GM12892 (cell line): ENCODE data around the gene CCDC102A.

ENCODE experiments used
- POLR2A ChIP-seq: IDR thresholded peaks from 2 replicates; pipeline ENCODE4 v1.6.1; 2011; ENCODE audit warnings: low read depth, low read length, control low read depth
- POLR2AphosphoS5 ChIP-seq: IDR thresholded peaks from 2 replicates; pipeline ENCODE4 v1.6.1; 2011; ENCODE audit warnings: low read depth, low read length, control low read depth

DNA sequence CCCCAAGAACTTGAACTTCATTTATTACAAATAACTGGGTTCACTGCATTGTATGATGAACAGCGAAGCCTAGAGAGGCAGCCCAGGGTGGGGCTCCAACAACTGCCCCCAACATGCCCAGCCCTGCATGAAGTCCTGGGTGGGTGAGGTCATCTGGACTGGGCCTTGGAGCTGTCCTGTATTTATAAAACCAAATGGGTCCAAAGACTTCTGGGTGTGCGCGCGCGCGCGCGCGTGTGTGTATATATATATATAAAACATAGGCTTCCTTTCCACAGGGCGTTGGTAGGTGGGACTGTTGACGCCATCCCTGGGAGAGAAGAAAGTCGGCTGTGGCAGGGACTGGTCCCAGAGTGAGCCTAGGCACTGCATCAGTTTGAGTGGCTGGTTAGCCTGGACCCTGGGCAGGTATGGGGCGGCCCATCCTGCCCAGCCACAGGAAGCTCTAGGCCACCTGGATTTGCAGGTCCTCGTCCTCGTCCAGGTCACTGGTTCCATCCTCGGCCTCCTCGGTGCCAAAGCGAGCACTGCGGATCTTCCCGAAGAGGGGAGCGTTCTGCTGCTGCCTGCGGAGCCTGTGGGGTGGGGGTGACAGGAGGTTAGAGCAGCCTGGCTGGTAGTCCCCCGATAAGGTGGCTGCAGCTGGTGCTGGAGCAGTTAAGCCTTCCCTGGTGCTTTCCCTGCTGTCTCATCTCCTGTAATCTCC, 23.9 kb downstream of the CCDC102A start:
- TF ChIP-seq POLR2AphosphoS5 = no peak
- TF ChIP-seq POLR2A = no peak
